ENCODE data around the gene MAD1L1.

- no peak for TF ChIP-seq CTCF (conservative IDR thresholded peaks at IDR 0.05)
- TF ChIP-seq EZH2 (IDR thresholded peaks at IDR 0.05; ENCODE audit: low read depth), result no peak
Observed at GRCh38 chr7:1936006-1936310, 296.8 kb downstream of the MAD1L1 start.

Measured in PC-9 (cell line).